Left ventricle myocardium inferior (tissue), 1 donor: ENCODE measurements around the gene SH3BP5. TPM values are rescaled to one million over a fixed set of nuclear protein-coding genes. Genes with fewer than 3 reads are reported as not detected.
A peak's percentile ranks its signal among the peaks of the same experiment; 100 is the strongest.

ENCODE experiments used
- DNase-seq: peaks from one replicate; pipeline ENCODE4 v3.0.0-alpha.2; 2020
- H3K27ac ChIP-seq: fragments of 200-600 bp; replicated peaks from 2 replicates; pipeline ENCODE4 v1.8.0; 2021
- H3K27me3 ChIP-seq: fragments of 200-600 bp; 2 replicates; pipeline ENCODE4 v1.8.0; 2021; ENCODE audit warnings: low read depth
- H3K36me3 ChIP-seq: fragments of 200-600 bp; 2 replicates; pipeline ENCODE4 v1.8.0; 2021
- H3K4me1 ChIP-seq: fragments of 200-600 bp; 2 replicates; pipeline ENCODE4 v1.8.0; 2021
- H3K4me3 ChIP-seq: fragments of 200-600 bp; 2 replicates; pipeline ENCODE4 v1.8.0; 2021; ENCODE audit warnings: mild to moderate bottlenecking, moderate library complexity
- H3K9me3 ChIP-seq: fragments of 200-600 bp; replicated peaks from 2 replicates; pipeline ENCODE4 v1.8.0; 2021
- intact Hi-C: fragments of 100-400 bp; cut with micrococcal nuclease; formaldehyde crosslinking; loops from one replicate; pipeline ENCODE4 v1.11.0; 2022
- total RNA-seq: library from RNA; stranded (reverse); fragmentation: NEBNext Ultra II Directional; extraction: Animal tissue kit (Norgen Biotek cat#: 25700); gene quantifications from one replicate; pipeline ENCODE4 v1.2.1, GENCODE V29; 2021
- TF ChIP-seq, protein P1 (sequence below): fragments of 200-600 bp; IDR thresholded peaks from 2 replicates; pipeline ENCODE4 v1.8.0; 2021; ENCODE audit warnings: antibody characterized with exemption, mild to moderate bottlenecking, borderline replicate concordance
- donor health status: DM: no; HTN: yes; CAD: no; lungs with severe emphysema.

SH3BP5 gene
- total RNA-seq, 1 donor from 2014 or later = 8.8 TPM

DNA sequence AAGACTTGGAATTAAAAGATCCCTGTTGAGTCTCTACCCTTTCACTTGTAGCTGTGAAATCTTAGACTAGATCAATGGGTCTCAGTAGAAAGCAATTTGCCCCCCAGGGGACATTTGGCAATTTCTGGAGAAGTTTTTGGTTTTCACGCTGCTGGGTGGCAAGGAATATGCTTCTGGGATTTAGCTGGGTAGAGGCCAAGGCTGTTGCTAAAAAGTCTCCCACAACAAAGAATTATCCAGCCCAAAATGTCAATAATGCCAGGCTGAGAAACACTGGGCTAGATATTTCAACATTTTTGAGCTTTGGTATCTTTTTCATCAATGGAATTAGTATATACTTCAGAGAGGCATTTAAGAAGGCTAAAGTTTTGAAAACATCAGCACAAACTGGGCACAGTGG, 117.6 kb downstream of the SH3BP5 start:
- Histone ChIP-seq H3K4me3 (no peak overlapping the region), H3K27ac (no peak overlapping the region), H3K36me3 (peaks cover 82% of the 10 kb centered on the region), H3K4me1 (peaks cover 51% of the 10 kb centered on the region), H3K27me3 (no peaks in the 10 kb centered on the region), H3K9me3 (no peaks in the 10 kb centered on the region)
- intact Hi-C loops = no loop called here
- TF ChIP-seq, protein P1, sequence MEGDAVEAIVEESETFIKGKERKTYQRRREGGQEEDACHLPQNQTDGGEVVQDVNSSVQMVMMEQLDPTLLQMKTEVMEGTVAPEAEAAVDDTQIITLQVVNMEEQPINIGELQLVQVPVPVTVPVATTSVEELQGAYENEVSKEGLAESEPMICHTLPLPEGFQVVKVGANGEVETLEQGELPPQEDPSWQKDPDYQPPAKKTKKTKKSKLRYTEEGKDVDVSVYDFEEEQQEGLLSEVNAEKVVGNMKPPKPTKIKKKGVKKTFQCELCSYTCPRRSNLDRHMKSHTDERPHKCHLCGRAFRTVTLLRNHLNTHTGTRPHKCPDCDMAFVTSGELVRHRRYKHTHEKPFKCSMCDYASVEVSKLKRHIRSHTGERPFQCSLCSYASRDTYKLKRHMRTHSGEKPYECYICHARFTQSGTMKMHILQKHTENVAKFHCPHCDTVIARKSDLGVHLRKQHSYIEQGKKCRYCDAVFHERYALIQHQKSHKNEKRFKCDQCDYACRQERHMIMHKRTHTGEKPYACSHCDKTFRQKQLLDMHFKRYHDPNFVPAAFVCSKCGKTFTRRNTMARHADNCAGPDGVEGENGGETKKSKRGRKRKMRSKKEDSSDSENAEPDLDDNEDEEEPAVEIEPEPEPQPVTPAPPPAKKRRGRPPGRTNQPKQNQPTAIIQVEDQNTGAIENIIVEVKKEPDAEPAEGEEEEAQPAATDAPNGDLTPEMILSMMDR = no peak
- no peak for DNase-seq

DNA sequence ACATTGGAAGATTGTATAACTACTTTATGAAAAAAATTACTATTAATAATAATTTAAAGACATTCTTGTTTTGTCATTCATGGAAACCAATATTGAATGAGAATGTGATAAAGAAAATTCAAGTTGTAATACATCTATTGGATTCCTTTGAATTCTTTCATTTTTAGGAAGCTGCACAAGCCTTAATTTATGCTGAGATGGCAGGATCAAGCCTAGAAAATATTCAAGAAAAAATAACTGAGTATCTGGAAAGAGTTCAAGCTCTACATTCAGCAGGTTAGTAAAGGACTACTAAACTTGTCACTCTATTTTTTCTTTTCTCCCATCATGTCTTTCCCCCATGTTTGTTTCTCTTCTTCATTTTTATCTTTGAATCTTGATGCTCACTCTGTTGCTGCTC, 120.4 kb downstream of the SH3BP5 start:
- Histone ChIP-seq H3K27ac (no peak overlapping the region), H3K4me1 (peaks cover 55% of the 10 kb centered on the region), H3K9me3 (no peaks in the 10 kb centered on the region), H3K27me3 (no peaks in the 10 kb centered on the region), H3K4me3 (no peak overlapping the region), H3K36me3 (peaks cover 61% of the 10 kb centered on the region)
- intact Hi-C loops = no loop called here
- DNase-seq = no peak
- TF ChIP-seq, protein P1 = no peak

DNA sequence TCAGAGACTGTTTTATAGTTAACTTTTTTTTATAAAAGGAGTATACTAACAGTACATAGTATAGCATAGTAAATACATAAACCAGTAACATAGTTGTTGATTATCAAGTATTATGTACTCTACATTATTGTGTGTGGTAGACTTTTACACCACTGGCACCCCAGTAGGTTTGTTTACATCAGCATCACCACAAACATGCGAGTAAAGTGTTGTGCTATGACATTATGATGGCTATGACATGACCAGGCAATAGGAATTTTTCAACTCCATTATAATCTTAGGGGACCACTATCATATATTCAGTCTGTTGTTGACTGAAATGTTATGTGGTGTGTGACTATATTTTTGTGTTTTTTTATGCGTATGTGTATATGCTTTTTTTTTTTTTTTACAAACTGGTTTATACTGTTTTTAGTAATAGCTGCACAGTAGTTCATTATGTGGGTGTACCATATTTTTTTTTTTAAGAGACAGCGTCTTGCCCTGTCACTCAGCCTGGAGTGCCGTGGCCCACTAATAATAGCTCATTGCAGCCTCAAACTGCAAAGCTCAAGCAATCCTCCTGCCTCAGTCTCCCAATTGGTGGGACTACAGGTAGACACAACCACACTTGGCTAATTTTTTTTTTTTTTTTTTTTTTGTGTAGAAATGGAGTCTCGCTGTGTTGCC, 124.4 kb downstream of the SH3BP5 start:
- H3K4me1 ChIP-seq = peaks cover 56% of the 10 kb centered on the region
- TF ChIP-seq, protein P1 = no peak
- intact Hi-C loops = loop anchor here (10.0 kb wide), 1 partner anchor 197 kb away; no protein-coding TSS in a partner anchor
- peak overlapping the region; percentile 98 for H3K27ac ChIP-seq
- peak overlapping the region; percentile 97 for H3K4me3 ChIP-seq
- peaks cover 27% of the 10 kb centered on the region for H3K36me3 ChIP-seq
- H3K9me3 ChIP-seq = no peaks in the 10 kb centered on the region
- H3K27me3 ChIP-seq = no peaks in the 10 kb centered on the region
- DNase-seq = no peak

DNA sequence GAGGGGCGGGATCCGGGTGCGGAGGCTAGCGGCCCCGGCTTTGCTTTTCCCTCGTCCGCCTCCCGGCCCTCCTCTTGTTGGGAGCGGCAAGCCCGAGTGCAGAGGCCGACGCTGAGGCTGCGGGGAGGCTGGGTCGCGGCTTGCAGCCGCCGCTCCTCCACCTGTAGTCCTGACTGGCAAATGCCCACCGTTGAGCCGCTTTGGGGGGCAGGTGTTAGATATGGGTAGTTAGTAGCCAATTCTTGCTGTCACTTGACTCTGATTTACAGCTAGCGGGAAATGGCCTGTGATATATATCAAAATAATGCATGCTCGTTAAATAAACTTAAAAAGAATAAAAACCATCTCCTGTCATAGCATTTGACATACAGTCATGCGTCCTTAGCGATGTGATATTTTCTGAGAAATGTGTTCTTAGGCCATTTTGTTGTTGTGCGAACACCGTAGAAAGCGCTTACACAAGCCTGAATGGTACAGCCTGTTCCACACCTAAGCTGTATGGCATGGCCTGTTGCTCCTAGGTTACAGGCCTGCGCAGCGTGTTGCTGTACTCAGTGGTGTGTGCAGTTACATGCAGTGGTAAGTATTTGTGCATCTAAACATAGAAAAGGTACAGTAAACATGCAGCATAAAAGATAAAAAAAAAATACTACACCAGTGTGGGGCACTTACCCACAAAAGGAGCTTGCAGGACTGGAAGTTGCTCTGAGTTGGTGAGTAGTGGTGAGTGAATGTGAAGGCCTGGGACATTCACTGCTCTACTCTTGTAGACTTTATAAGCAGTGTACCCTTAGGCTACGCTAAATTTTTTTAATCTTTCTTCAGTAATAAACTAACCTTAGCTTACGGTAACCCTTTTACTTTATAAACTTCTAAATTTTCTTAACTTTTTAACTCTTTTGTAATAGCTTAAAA, 125.5 kb downstream of the SH3BP5 start:
- Histone ChIP-seq H3K4me1 (peaks cover 56% of the 10 kb centered on the region), H3K4me3 (peak overlapping the region; percentile 97), H3K27me3 (no peaks in the 10 kb centered on the region), H3K36me3 (peaks cover 17% of the 10 kb centered on the region), H3K27ac (peak overlapping the region; percentile 98), H3K9me3 (no peaks in the 10 kb centered on the region)
- TF ChIP-seq, protein P1 = no peak
- DNase-seq = peak; percentile 19
- intact Hi-C loops = loop anchor here (10.0 kb wide), 1 partner anchor 198 kb away; no protein-coding TSS in a partner anchor

DNA sequence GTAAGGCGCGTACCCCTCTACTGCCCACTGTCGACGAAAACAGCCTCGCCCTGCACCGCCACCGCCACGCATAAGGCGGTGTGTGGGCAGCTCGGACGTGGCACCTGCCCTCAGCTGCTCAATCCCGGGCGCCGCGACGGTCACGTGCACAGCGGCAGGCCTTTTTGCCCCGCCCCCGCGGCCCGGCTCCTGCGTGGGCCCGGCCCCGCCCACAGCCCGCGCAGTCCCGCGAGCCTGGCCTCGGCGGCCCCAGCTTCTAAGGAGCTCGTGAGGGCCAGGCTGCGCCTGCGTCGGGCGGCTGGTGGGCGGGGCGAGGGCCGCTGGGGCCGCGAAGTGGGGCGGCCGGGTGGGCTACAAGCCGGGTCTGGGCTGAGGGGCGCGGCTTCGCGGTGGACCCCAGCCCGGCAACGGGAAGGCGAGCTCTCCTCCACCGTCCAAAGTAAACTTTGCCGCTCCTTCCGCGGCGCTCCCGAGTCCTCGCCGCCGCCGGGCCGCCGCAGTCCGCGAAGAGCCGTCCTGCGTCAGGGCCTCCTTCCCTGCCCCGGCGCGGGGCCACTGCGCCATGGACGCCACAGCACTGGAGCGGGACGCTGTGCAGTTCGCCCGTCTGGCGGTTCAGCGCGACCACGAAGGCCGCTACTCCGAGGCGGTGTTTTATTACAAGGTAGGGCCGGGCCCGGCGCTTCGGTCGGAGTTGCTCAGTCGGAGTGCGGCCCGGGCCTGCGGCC, 126.3 kb downstream of the SH3BP5 start, which contains the start of gene CAPN7:
TSS of gene CAPN7 (plus strand) at position 313 of the 728 bp plus-strand sequence. CDS start at position 563, 250 bp downstream.
- TF ChIP-seq, protein P1 = peak; percentile 55
- Histone ChIP-seq H3K27ac (peak within 1 kb of the TSS; percentile 98), H3K27me3 (no peaks in the 10 kb centered on the region), H3K4me1 (peaks cover 56% of the 10 kb centered on the region), H3K4me3 (peak within 1 kb of the TSS; percentile 97), H3K36me3 (peaks cover 17% of the 10 kb centered on the region), H3K9me3 (no peaks in the 10 kb centered on the region)
- DNase-seq = peak; percentile 96
- intact Hi-C loops = loop anchor here (10.0 kb wide), 1 partner anchor 199 kb away; no protein-coding TSS in a partner anchor
